ENCODE data around the gene DLL4.

Gene DLL4

DNA sequence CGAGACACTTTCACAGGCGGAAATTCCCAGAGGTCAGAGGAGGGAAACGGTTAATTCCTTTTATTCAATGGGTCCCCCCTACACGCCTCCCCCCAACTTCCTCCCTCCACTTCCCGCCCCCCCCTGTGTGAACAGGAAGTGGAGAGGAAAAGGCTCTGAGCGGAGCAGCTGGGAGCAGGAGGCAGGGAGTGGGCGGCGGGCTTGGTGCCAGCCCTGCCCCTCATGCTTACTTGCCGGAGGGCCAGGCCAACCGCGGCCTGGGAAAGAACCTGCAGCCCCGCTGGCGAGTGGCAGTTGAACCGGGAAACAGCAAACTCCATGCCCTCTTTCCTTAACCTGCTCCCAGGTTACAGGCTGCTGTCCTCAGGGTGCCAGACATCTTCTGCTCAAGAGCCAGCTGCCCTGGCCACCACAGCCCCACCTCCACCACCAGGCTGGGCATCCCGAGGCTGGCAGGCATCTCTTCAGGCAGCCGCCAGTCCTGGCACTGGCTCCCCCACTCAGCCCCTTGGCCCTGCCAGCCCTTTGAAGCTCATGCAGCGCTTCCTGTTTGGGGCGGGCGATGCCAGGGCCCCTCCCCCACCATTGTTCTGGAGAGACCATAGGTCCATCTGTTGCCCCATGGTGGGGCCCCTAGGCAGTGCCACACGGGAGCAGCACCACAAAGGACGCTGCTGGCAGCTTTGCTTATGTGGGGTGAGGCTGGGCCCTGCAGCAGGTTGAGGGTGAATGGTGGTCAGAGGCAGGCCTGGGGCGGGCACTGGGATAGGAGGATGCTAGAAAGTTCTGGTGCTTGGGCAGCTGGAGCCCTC is 21.9 kb upstream of the DLL4 start:
- DNase-seq, result no peak

DNA sequence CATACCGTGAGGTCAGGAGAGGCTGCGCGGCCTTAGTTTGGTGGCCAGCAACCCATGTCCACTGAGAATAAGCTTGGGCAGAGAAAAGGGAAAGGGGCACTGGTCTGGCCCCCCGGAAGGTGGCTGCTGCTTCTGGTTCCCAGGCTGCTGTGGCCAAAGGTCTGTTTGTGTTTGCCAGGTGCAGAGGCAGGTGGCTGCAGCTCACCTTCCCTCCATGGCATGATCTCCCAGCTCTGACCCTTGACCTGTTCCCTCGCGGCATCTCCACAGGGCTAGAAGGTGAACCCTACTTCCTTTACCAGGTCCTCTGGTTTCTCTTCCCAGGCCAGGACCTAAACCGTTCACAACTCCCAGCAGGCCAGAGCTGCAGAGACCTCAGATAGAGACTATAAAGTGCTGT is 21.0 kb upstream of the DLL4 start:
- no peak for DNase-seq

- DNase-seq, result no peak
These were observed 19.2 kb upstream of the DLL4 start for GRCh38 chr15:40909662-40910630.

- no peak for DNase-seq
These were observed 18.0 kb upstream of the DLL4 start for GRCh38 chr15:40911141-40911540.

- DNase-seq, result no peak
These were observed 17.4 kb upstream of the DLL4 start for GRCh38 chr15:40911693-40912092.

DNA sequence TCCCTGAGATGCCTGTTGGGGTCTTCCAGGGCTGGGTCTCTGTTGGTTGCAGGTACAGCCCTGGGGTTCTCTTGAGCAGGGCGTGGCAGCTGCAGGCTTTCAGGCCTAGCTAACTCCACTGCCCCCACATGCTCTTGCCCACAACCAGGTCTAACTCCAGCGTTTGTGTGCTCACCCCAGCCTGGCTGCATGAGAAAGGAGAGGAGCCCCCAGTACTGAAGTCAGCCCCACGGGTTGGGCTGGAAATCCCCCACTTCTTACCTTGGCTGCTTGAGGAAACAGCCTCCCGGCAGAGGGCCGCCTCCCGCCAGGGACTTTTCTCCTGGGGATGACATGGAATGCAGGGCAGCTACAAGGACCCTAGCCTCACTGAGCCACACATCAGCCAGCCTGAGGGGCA is 16.7 kb upstream of the DLL4 start:
- DNase-seq, result no peak

GRCh38 chr15:40914013-40914412 is 15.1 kb upstream of the DLL4 start:
- DNase-seq, result no peak

- no peak for DNase-seq
These were observed 14.7 kb upstream of the DLL4 start for GRCh38 chr15:40914486-40914885.

- no peak for DNase-seq
These were observed 14.0 kb upstream of the DLL4 start for GRCh38 chr15:40915116-40915661.

DNA sequence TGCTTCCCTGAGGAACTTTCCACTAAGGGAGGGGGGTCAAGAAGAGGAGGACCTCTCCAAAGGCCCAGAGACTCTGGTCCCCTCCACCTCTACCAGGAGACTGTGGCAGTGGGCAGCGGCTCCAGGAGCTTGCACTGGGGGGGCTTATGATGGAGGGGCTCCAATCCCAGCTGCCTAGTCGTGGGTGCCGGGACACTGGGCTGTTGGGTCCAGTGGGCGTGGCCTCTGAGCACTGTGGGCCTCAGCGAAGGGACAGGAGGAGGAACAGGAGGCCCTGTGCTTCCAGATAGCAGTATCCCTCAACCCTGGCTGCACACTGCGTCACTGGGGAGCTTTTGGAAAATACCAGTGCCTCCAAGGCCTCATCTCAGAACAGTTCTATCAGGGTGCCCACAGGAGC is 13.5 kb upstream of the DLL4 start:
- no peak for DNase-seq

- DNase-seq, result no peak
These were observed 11.6 kb upstream of the DLL4 start for GRCh38 chr15:40917585-40917984.

DNA sequence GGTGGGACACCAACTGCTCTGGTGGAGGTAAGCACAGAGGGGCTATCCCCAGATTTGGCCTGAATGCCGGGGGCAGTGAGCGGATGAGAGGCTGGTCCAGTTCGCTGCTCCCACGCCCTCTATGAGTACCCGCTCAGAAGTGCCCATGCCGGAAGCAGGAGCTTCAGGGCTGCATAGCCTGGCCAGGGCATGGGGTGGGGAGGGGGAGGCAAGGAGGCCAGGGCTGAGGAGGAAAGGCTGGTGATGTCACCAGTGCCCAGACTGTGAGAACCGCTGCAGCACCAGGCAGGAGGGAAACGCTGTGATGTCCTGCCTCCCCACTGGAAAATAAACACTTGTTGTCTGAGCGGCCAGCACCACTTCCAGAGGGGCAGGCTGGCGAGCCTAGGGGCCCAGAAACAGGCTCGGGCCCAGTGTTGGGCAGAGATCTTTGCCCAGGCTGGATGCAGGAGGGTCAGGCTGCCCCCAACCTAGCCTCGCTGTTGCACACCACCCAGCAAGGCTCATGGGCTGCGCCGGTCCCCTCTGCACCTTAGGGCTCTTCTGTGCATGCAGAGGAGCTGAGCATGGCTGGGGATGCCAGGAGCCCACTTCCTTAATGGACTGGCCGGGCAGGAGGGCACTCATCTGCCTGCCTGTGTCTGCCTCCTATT is 10.9 kb upstream of the DLL4 start:
- no peak for DNase-seq

DNA sequence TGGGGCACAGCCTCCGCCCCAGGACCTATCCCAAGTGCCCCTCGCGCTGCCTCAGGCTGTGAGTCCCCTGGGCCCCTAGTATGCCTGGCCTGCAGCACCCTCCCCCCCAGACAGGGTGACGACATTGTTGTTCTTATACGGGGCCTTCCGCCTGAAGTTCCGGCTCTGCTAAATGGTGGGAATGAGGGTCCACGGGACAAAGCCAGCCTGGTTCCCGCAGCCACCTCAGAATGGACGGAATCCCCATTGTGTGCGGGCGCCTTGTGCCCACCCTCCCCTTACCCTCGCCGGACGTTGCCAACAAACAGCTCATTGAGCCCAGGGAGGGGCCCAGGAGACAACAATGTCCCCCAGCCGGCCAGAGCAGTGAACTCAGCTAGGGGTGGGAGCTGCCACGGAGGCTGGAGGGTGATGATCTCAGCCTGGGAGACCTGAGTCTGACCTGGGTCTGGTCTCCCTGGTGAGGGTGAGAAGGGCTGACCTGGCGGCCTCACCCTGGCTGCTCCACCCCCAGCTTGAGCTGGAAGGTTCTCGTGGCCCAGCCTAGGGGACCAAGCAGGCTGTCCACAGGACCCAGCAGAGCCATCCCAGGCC is 10.2 kb upstream of the DLL4 start:
- no peak for DNase-seq

- no peak for DNase-seq
These were observed 7.1 kb upstream of the DLL4 start for GRCh38 chr15:40921949-40922607.

DNA sequence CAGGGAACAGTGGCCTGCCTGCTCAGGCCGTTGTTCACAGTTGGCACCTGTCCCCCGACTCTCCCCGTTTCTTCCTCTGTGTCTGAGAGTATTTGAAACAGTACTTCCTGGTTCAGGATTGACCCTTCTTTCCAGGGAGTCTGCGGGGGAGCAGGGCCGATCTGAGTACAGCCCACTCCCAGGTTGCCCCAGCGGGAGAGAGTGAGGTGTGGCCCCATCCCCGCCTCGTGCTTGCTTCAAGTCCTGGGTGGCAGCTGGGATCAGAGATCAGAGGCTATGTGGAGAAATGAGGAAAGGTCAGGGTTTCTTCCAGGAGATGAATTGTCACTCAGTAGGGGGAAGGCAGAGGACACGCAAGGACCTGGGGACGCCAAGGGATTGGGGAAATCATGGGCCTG is 6.5 kb upstream of the DLL4 start:
- no peak for DNase-seq

GRCh38 chr15:40923551-40923950 is 5.6 kb upstream of the DLL4 start:
- DNase-seq, result no peak

DNA sequence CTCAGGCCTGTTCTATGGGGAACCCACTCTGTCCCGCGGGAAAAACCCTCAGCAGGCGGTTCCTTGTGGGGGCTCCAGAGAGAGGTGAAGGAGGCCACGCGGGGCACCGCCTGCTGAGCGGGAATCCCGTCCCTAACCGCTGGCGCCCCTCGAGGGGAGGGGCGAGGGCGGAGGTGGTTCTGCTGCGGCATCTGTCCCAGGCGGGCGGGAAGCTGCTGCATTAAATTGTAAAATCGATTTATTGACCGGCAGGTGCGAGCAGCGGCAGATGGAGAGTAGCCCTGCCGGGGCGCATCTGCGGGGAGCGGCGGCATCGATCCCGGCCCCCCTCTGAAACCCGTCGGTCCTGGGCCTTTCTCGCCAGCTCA is 3.7 kb upstream of the DLL4 start:
- no peak for DNase-seq

DNA sequence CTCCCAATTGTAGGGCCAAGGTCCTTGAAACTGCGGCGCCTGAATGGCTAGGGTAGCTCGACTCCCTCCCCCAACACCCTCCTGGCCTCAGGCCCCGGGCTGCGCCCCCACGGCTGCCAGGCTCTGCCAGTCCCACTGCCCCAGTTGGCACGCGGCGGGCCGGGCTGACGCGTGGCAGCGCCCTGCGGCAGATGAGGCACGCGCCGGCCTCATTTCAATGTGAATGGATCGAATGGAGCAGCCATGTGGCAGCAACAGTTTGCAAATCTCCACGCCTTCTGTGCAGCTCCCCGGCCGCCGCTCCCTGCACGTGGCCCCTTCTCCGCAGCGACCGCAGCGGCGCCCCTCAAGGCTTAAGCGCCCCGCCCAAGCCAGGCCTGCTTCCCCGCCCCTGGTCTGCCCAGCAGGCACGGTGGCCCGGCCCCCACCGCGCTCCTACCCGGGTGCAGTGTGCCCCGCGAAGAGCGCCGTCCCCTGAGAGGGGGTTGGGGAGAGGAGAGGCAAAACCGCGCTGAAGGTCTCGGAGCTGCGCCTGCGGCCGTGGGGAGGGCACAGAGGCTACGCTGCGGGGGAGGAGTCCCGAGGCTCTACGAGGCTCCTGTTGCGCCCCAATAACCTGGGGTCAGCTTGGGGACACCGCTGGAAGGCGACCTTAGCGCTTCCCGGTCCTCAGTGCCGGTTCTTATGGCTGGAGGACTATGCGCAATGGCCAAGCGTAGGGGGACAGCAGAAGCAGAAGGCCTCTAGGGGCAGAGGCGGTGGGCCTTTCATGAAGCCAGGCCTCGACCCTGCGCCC is 3.1 kb upstream of the DLL4 start:
- no peak for DNase-seq

GRCh38 chr15:40926659-40927494 is 2.3 kb upstream of the DLL4 start:
- DNase-seq, result no peak

DNA sequence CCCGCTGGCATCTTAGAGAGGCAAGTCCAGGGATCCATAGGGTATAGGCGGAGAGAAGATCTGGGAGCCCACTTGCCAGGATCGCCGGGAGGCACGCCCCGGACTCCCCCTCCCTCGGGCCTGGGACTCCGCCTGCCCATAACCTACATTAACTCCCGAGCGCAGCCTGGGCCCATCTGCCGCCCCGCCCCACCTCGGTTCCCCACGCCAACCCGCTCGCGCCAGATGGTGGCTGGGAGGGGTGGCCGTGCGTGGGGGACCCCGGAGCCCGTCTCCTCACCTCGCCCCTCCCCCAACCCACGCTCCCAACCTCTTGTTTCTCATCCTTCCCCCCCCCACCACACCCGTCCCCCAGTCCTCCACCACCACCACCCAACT is 1.7 kb upstream of the DLL4 start:
- no peak for DNase-seq
